ENCODE data around the gene ITPKC. TPM values are rescaled to one million over a fixed set of nuclear protein-coding genes. Genes with fewer than 3 reads are reported as not detected.
"Not testable (repeated sequence)": the region's sequence is repeated elsewhere in the genome, so short reads cannot be mapped to it uniquely, and the experiment has no call there.

ITPKC gene
- total and polyA plus RNA-seq, 2 experiments from 2014 or later = 5.3 to 12.6 TPM

DNA sequence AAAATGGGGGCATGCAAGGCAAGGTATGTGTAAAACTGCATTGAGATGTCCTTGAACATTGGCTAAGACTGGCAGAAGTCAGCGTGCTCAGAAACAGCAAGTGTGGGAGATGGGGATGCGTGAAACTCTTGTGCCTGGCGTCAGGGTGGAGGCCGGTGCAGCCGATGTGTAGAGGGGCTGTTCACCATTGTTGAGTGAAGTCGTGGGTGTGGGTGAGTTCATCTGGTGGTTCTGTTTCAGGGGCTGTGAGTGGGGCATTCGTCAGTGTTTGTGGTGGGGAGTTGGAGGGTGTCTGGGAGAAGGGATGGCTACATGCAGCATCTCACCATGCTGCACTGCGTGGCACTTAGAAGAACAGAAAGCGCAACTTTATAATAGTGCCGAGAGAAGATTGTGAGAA lies 47.1 kb downstream of the ITPKC start:
- Mint-ChIP-seq H3K27me3 (ENCODE audit: insufficient read depth, low read depth, poor library complexity) (peaks cover 2% of the 10 kb centered on the region), H3K27ac (no peak overlapping the region), H3K4me1 (no peaks in the 10 kb centered on the region), H3K36me3 (ENCODE audit: low read depth) (peaks cover 84% of the 10 kb centered on the region), H3K4me3 (no peak overlapping the region), H3K9me3 (no peaks in the 10 kb centered on the region)
- Histone ChIP-seq H3K4me1 (ENCODE audit: insufficient read depth) (no peaks in the 10 kb centered on the region), H3K79me2 (replicated peaks; ENCODE audit: insufficient read depth) (peaks cover 20% of the 10 kb centered on the region; the same call in 1 of the 2 replicates), H4K20me1 (replicated peaks; ENCODE audit: insufficient read depth) (peaks cover 34% of the 10 kb centered on the region), H2AFZ (no peak overlapping the region), H3K4me3 (no peak overlapping the region), H3K27me3 (ENCODE audit: insufficient read depth) (no peaks in the 10 kb centered on the region), H3K27ac (ENCODE audit: low read depth) (no peak overlapping the region), H3K4me2 (no peak overlapping the region), H3F3A (replicated peaks; ENCODE audit: low read depth) (peaks cover 55% of the 10 kb centered on the region), H3K36me3 (ENCODE audit: insufficient read depth) (peaks cover 67% of the 10 kb centered on the region), H3K9me2 (ENCODE audit: insufficient read depth) (no peaks in the 10 kb centered on the region)
- no peak for ATAC-seq
- no peak for DNase-seq (ENCODE audit: low spot score)
- TF ChIP-seq ZNF331 (CRISPR knock-in tag; IDR thresholded peaks at IDR 0.05; ENCODE audit: low read depth) (no peak), POLR2AphosphoS5 (IDR thresholded peaks at IDR 0.05; ENCODE audit: low read depth) (no peak), NANOG (IDR thresholded peaks at IDR 0.05; ENCODE audit: borderline replicate concordance) (no peak), EZH2 (IDR thresholded peaks at IDR 0.05; ENCODE audit: low read depth, unreplicated experiment) (no peak), STAT1 (IDR thresholded peaks at IDR 0.05; ENCODE audit: unreplicated experiment) (no peak), JUNB (IDR thresholded peaks at IDR 0.05; ENCODE audit: unreplicated experiment) (no peak), CREB1 (CRISPR knock-in tag; IDR thresholded peaks at IDR 0.05; ENCODE audit: low read depth) (no peak), EZH2phosphoT487 (IDR thresholded peaks at IDR 0.05; ENCODE audit: unreplicated experiment) (no peak), ZNF114 (CRISPR knock-in tag; IDR thresholded peaks at IDR 0.05) (no peak)
- TF ChIP-seq, protein P1, sequence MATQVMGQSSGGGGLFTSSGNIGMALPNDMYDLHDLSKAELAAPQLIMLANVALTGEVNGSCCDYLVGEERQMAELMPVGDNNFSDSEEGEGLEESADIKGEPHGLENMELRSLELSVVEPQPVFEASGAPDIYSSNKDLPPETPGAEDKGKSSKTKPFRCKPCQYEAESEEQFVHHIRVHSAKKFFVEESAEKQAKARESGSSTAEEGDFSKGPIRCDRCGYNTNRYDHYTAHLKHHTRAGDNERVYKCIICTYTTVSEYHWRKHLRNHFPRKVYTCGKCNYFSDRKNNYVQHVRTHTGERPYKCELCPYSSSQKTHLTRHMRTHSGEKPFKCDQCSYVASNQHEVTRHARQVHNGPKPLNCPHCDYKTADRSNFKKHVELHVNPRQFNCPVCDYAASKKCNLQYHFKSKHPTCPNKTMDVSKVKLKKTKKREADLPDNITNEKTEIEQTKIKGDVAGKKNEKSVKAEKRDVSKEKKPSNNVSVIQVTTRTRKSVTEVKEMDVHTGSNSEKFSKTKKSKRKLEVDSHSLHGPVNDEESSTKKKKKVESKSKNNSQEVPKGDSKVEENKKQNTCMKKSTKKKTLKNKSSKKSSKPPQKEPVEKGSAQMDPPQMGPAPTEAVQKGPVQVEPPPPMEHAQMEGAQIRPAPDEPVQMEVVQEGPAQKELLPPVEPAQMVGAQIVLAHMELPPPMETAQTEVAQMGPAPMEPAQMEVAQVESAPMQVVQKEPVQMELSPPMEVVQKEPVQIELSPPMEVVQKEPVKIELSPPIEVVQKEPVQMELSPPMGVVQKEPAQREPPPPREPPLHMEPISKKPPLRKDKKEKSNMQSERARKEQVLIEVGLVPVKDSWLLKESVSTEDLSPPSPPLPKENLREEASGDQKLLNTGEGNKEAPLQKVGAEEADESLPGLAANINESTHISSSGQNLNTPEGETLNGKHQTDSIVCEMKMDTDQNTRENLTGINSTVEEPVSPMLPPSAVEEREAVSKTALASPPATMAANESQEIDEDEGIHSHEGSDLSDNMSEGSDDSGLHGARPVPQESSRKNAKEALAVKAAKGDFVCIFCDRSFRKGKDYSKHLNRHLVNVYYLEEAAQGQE (IDR thresholded peaks at IDR 0.05; ENCODE audit: unreplicated experiment) = no peak
- TF ChIP-seq, protein P2, sequence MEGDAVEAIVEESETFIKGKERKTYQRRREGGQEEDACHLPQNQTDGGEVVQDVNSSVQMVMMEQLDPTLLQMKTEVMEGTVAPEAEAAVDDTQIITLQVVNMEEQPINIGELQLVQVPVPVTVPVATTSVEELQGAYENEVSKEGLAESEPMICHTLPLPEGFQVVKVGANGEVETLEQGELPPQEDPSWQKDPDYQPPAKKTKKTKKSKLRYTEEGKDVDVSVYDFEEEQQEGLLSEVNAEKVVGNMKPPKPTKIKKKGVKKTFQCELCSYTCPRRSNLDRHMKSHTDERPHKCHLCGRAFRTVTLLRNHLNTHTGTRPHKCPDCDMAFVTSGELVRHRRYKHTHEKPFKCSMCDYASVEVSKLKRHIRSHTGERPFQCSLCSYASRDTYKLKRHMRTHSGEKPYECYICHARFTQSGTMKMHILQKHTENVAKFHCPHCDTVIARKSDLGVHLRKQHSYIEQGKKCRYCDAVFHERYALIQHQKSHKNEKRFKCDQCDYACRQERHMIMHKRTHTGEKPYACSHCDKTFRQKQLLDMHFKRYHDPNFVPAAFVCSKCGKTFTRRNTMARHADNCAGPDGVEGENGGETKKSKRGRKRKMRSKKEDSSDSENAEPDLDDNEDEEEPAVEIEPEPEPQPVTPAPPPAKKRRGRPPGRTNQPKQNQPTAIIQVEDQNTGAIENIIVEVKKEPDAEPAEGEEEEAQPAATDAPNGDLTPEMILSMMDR (conservative IDR thresholded peaks at IDR 0.05; ENCODE audit: low read depth in 2 of 2) = no peak
- TF ChIP-seq, protein P3, sequence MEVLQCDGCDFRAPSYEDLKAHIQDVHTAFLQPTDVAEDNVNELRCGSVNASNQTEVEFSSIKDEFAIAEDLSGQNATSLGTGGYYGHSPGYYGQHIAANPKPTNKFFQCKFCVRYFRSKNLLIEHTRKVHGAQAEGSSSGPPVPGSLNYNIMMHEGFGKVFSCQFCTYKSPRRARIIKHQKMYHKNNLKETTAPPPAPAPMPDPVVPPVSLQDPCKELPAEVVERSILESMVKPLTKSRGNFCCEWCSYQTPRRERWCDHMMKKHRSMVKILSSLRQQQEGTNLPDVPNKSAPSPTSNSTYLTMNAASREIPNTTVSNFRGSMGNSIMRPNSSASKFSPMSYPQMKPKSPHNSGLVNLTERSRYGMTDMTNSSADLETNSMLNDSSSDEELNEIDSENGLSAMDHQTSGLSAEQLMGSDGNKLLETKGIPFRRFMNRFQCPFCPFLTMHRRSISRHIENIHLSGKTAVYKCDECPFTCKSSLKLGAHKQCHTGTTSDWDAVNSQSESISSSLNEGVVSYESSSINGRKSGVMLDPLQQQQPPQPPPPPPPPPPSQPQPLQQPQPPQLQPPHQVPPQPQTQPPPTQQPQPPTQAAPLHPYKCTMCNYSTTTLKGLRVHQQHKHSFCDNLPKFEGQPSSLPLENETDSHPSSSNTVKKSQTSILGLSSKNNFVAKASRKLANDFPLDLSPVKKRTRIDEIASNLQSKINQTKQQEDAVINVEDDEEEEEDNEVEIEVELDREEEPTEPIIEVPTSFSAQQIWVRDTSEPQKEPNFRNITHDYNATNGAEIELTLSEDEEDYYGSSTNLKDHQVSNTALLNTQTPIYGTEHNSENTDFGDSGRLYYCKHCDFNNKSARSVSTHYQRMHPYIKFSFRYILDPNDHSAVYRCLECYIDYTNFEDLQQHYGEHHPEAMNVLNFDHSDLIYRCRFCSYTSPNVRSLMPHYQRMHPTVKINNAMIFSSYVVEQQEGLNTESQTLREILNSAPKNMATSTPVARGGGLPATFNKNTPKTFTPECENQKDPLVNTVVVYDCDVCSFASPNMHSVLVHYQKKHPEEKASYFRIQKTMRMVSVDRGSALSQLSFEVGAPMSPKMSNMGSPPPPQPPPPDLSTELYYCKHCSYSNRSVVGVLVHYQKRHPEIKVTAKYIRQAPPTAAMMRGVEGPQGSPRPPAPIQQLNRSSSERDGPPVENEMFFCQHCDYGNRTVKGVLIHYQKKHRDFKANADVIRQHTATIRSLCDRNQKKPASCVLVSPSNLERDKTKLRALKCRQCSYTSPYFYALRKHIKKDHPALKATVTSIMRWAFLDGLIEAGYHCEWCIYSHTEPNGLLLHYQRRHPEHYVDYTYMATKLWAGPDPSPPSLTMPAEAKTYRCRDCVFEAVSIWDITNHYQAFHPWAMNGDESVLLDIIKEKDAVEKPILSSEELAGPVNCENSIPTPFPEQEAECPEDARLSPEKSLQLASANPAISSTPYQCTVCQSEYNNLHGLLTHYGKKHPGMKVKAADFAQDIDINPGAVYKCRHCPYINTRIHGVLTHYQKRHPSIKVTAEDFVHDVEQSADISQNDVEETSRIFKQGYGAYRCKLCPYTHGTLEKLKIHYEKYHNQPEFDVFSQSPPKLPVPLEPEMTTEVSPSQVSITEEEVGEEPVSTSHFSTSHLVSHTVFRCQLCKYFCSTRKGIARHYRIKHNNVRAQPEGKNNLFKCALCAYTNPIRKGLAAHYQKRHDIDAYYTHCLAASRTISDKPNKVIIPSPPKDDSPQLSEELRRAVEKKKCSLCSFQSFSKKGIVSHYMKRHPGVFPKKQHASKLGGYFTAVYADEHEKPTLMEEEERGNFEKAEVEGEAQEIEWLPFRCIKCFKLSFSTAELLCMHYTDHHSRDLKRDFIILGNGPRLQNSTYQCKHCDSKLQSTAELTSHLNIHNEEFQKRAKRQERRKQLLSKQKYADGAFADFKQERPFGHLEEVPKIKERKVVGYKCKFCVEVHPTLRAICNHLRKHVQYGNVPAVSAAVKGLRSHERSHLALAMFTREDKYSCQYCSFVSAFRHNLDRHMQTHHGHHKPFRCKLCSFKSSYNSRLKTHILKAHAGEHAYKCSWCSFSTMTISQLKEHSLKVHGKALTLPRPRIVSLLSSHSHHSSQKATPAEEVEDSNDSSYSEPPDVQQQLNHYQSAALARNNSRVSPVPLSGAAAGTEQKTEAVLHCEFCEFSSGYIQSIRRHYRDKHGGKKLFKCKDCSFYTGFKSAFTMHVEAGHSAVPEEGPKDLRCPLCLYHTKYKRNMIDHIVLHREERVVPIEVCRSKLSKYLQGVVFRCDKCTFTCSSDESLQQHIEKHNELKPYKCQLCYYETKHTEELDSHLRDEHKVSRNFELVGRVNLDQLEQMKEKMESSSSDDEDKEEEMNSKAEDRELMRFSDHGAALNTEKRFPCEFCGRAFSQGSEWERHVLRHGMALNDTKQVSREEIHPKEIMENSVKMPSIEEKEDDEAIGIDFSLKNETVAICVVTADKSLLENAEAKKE (CRISPR knock-in tag; IDR thresholded peaks at IDR 0.05) = no peak

DNA sequence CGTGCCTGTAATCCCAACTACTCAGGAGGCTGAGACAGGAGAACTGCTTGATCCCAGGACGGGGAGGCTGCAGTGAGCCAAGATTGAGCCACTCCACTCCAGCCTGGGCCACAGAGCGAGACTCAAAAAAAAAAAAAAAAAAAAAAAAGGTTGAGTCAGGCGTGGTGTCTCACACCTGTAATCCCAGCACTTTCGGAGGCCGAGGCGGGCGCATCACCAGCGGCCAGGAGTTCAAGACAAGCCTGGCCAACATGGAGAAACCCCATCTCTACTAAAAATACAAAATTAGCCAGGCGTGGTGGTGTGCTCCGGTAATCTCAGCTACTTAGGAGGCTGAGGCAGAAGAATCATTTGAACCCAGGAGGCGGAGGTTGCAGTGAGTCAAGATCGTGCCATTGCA lies 49.5 kb downstream of the ITPKC start:
- H3K4me1 ChIP-seq (ENCODE audit: insufficient read depth); H3K4me3 ChIP-seq; ATAC-seq; H2AFZ ChIP-seq; H3K9me2 ChIP-seq (ENCODE audit: insufficient read depth); H3K4me3 Mint-ChIP-seq; DNase-seq (ENCODE audit: low spot score); H3K4me2 ChIP-seq; H3K9me3 Mint-ChIP-seq; H3K27ac Mint-ChIP-seq; H3K27me3 ChIP-seq (ENCODE audit: insufficient read depth); H3K79me2 ChIP-seq (replicated peaks; ENCODE audit: insufficient read depth); H3K27me3 Mint-ChIP-seq (ENCODE audit: insufficient read depth, low read depth, poor library complexity); H3K4me1 Mint-ChIP-seq: not testable (repeated sequence)
- Histone ChIP-seq H3F3A (replicated peaks; ENCODE audit: low read depth) (peaks cover 46% of the 10 kb centered on the region), H3K36me3 (ENCODE audit: insufficient read depth) (peaks cover 44% of the 10 kb centered on the region), H4K20me1 (replicated peaks; ENCODE audit: insufficient read depth) (peaks cover 16% of the 10 kb centered on the region), H3K27ac (ENCODE audit: low read depth) (peak overlapping the region; percentile 66; the same call in 1 of the 2 replicates)
- peaks cover 71% of the 10 kb centered on the region for H3K36me3 Mint-ChIP-seq (ENCODE audit: low read depth)

Measured in GM23338 (cell line).